ENCODE measurements around the gene SLC26A2. TPM values are rescaled to one million over a fixed set of nuclear protein-coding genes. Genes with fewer than 3 reads are reported as not detected.

SLC26A2 gene
- total RNA-seq, 1 donor from 2014 or later, result 11.0 TPM

- no peak for DNase-seq
- TF ChIP-seq, protein P1, sequence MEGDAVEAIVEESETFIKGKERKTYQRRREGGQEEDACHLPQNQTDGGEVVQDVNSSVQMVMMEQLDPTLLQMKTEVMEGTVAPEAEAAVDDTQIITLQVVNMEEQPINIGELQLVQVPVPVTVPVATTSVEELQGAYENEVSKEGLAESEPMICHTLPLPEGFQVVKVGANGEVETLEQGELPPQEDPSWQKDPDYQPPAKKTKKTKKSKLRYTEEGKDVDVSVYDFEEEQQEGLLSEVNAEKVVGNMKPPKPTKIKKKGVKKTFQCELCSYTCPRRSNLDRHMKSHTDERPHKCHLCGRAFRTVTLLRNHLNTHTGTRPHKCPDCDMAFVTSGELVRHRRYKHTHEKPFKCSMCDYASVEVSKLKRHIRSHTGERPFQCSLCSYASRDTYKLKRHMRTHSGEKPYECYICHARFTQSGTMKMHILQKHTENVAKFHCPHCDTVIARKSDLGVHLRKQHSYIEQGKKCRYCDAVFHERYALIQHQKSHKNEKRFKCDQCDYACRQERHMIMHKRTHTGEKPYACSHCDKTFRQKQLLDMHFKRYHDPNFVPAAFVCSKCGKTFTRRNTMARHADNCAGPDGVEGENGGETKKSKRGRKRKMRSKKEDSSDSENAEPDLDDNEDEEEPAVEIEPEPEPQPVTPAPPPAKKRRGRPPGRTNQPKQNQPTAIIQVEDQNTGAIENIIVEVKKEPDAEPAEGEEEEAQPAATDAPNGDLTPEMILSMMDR (IDR thresholded peaks at IDR 0.05), result no peak
- Mint-ChIP-seq H3K4me3 (no peak overlapping the region), H3K4me1 (no peaks in the 10 kb centered on the region), H3K27ac (no peak overlapping the region), H3K36me3 (ENCODE audit: low read depth) (peaks cover 47% of the 10 kb centered on the region), H3K27me3 (no peaks in the 10 kb centered on the region), H3K9me3 (no peaks in the 10 kb centered on the region)
- ChIA-PET POLR2A (no interaction called here), CTCF (no interaction called here)
- intact Hi-C loops (cut with micrococcal nuclease), result no loop called here
- ATAC-seq (ENCODE audit: low read depth), result no peak
Measured at GRCh38 chr5:149979896-149980295, 19.3 kb downstream of the SLC26A2 start.

DNA sequence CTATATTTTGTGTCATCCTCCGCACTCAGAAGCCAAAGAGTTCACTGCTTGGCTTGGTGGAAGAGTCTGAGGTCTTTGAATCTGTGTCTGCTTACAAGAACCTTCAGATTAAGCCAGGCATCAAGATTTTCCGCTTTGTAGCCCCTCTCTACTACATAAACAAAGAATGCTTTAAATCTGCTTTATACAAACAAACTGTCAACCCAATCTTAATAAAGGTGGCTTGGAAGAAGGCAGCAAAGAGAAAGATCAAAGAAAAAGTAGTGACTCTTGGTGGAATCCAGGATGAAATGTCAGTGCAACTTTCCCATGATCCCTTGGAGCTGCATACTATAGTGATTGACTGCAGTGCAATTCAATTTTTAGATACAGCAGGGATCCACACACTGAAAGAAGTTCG lies 20.6 kb downstream of the SLC26A2 start:
- Mint-ChIP-seq H3K9me3 (no peaks in the 10 kb centered on the region), H3K27ac (no peak overlapping the region), H3K36me3 (ENCODE audit: low read depth) (peaks cover 42% of the 10 kb centered on the region), H3K27me3 (no peaks in the 10 kb centered on the region), H3K4me3 (no peak overlapping the region), H3K4me1 (no peaks in the 10 kb centered on the region)
- intact Hi-C loops (cut with micrococcal nuclease), result no loop called here
- TF ChIP-seq, protein P1 (IDR thresholded peaks at IDR 0.05), result no peak
- ChIA-PET POLR2A (no interaction called here), CTCF (interaction anchor here (1.8 kb wide), 1 partner anchor 9 kb away, joined by 5 read pairs; no protein-coding TSS in a partner anchor)
- DNase-seq (no peak), ATAC-seq (ENCODE audit: low read depth) (no peak)

DNA sequence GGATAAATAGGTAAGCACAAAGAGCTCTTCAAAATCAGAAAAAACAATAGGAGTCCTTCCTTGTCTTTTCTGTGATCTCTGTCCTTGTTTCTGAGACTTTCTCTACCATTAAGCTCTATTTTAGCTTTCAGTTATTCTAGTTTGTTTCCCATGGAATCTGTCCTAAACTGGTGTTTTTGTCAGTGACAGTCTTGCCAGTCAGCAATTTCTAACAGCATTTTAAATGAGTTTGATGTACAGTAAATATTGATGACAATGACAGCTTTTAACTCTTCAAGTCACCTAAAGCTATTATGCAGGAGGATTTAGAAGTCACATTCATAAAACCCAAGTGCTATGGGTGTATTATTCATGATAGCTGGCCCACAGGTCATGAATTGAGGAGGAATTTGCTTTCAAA lies 21.9 kb downstream of the SLC26A2 start:
- ChIA-PET POLR2A (interaction anchor here (0.7 kb wide), 1 partner anchor 200 kb away, joined by 3 read pairs; no protein-coding TSS in a partner anchor), CTCF (interaction anchor here (1.2 to 1.8 kb wide), 4 partner anchors 8 to 23 kb away, joined by 3 to 5 read pairs (median 3); no protein-coding TSS in a partner anchor)
- H3K9me3 Mint-ChIP-seq, result no peaks in the 10 kb centered on the region
- ATAC-seq (ENCODE audit: low read depth) (no peak), DNase-seq (no peak)
- intact Hi-C loops (cut with micrococcal nuclease), result no loop called here
- no peak overlapping the region for H3K4me3 Mint-ChIP-seq
- H3K4me1 Mint-ChIP-seq, result no peaks in the 10 kb centered on the region
- H3K36me3 Mint-ChIP-seq (ENCODE audit: low read depth), result peaks cover 38% of the 10 kb centered on the region
- no peak overlapping the region for H3K27ac Mint-ChIP-seq
- H3K27me3 Mint-ChIP-seq, result no peaks in the 10 kb centered on the region
- TF ChIP-seq, protein P1 (IDR thresholded peaks at IDR 0.05), result no peak

GRCh38 chr5:149988126-149988525 lies 27.6 kb downstream of the SLC26A2 start:
- H3K27me3 Mint-ChIP-seq, result no peaks in the 10 kb centered on the region
- intact Hi-C loops (cut with micrococcal nuclease), result no loop called here
- no peak overlapping the region for H3K27ac Mint-ChIP-seq
- TF ChIP-seq, protein P1 (IDR thresholded peaks at IDR 0.05), result no peak
- DNase-seq (no peak), ATAC-seq (ENCODE audit: low read depth) (no peak)
- ChIA-PET CTCF (interaction anchor here (1.4 kb wide), 1 partner anchor 154 kb away, joined by 3 read pairs; no protein-coding TSS in a partner anchor), POLR2A (no interaction called here)
- no peaks in the 10 kb centered on the region for H3K4me1 Mint-ChIP-seq
- peaks cover 2% of the 10 kb centered on the region for H3K36me3 Mint-ChIP-seq (ENCODE audit: low read depth)
- H3K4me3 Mint-ChIP-seq, result no peak overlapping the region
- no peaks in the 10 kb centered on the region for H3K9me3 Mint-ChIP-seq

GRCh38 chr5:149990518-149991376 lies 30.2 kb downstream of the SLC26A2 start:
- peak; percentile 34 for DNase-seq
- peak; percentile 99 for ATAC-seq (ENCODE audit: low read depth)
- Mint-ChIP-seq H3K27ac (no peak overlapping the region), H3K36me3 (ENCODE audit: low read depth) (peaks cover 10% of the 10 kb centered on the region), H3K4me3 (no peak overlapping the region), H3K9me3 (no peaks in the 10 kb centered on the region), H3K4me1 (no peaks in the 10 kb centered on the region), H3K27me3 (no peaks in the 10 kb centered on the region)
- intact Hi-C loops (cut with micrococcal nuclease), result loop anchor here (1.0 to 5.0 kb wide), 5 partner anchors 30 to 354 kb away; partner anchors contain the start of gene SLC26A2
- ChIA-PET CTCF (interaction anchor here (0.5 to 3.9 kb wide), 21 partner anchors 9 to 373 kb away, joined by 3 to 92 read pairs (median 5); partner anchors contain the start of genes HMGXB3, SLC26A2 and TIGD6), POLR2A (interaction anchor here (0.9 kb wide), 1 partner anchor 9 kb away, joined by 6 read pairs; the partner anchor contains the start of genes HMGXB3 and TIGD6)
- TF ChIP-seq, protein P1 (IDR thresholded peaks at IDR 0.05), result peak; percentile 95

Data from activated B cell treated with CpG ODN at 0.5 μM for 24 hours (primary cell).